ENCODE measurements around the gene FHL1.

- no peak for TF ChIP-seq CTCF (IDR thresholded peaks at IDR 0.05; ENCODE audit: borderline replicate concordance, extremely low read depth, low read length, poor library complexity, severe bottlenecking)
- TF ChIP-seq EZH2 (IDR thresholded peaks at IDR 0.05; ENCODE audit: borderline replicate concordance, low read depth, low read length, severe bottlenecking), result no peak
These were observed 79.7 kb downstream of the FHL1 start for GRCh38 chrX:136227074-136227473.
